Activated T-helper 1 cell treated with anti-CD3 and anti-CD28 coated beads, Interleukin-12 subunit alpha, Interleukin-12 subunit beta, Interleukin-2, Interleukin-4 antibody, amounts not matched to agents 30 ng/mL and 10 ng/mL and 1 ng/mL, durations not matched to agents 14 hours and 24 hours and 36 hours (primary cell): ENCODE measurements around the gene IRAK1BP1. TPM values are rescaled to one million over a fixed set of nuclear protein-coding genes. Genes with fewer than 3 reads are reported as not detected.

Experiments used
- DNase-seq: peaks from one replicate; pipeline ENCODE4 v3.0.0; 2021; ENCODE audit warnings: low spot score
- H3K27ac Mint-ChIP-seq: one replicate; pipeline ENCODE4 v1.8.0; 2021; ENCODE audit warnings: mild to moderate bottlenecking, mixed read lengths
- H3K27me3 Mint-ChIP-seq: one replicate; pipeline ENCODE4 v1.8.0; 2022; ENCODE audit warnings: mild to moderate bottlenecking, moderate library complexity, mixed read lengths; ENCODE audit not compliant: insufficient read depth
- H3K36me3 Mint-ChIP-seq: one replicate; pipeline ENCODE4 v1.8.0; 2021; ENCODE audit warnings: low read depth, mixed read lengths
- H3K4me1 Mint-ChIP-seq: one replicate; pipeline ENCODE4 v1.8.0; 2021; ENCODE audit warnings: low read depth, mixed read lengths
- H3K4me3 Mint-ChIP-seq: one replicate; pipeline ENCODE4 v1.8.0; 2021; ENCODE audit warnings: mild to moderate bottlenecking, moderate library complexity, mixed read lengths
- H3K9me3 Mint-ChIP-seq: one replicate; pipeline ENCODE4 v1.8.0; 2021; ENCODE audit warnings: mixed read lengths
- intact Hi-C: fragments of 100-400 bp; cut with micrococcal nuclease; formaldehyde crosslinking; loops from one replicate; pipeline ENCODE4 v1.15.1; 2024
- total RNA-seq: library from RNA; stranded (reverse); gene quantifications from 2 replicates; pipeline ENCODE4 v1.2.3, GENCODE V29; 2022

IRAK1BP1 gene
- total RNA-seq, 1 donor from 2014 or later = 3.0 TPM

DNA sequence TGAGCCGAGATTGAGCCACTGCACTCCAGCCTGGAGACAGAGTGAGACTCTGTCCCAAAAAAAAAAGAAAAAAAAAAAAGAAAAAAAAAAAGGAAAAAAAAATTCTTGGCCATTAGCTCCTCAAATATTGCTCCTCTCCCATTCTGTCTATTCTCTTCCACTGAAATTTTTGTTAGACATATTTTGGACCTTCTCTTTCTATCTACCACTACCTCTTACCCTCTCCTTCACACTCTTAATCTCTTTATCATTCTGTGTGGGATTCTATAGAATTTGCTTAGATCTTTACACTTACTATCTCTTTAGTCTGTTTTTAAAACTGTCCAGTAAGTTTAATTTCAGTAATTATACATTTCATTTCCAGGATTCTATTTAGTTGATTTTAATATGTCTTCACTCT is 85.0 kb downstream of the IRAK1BP1 start:
- H3K4me3 Mint-ChIP-seq = no peak overlapping the region
- no peaks in the 10 kb centered on the region for H3K27me3 Mint-ChIP-seq
- no peak for DNase-seq
- intact Hi-C loops = no loop called here
- H3K4me1 Mint-ChIP-seq = no peaks in the 10 kb centered on the region
- peaks cover 38% of the 10 kb centered on the region for H3K9me3 Mint-ChIP-seq
- H3K36me3 Mint-ChIP-seq = peaks cover 75% of the 10 kb centered on the region
- H3K27ac Mint-ChIP-seq = no peak overlapping the region

Other genes starting within 250 kb of the IRAK1BP1 start
- gene PHIP, start 210.7 kb downstream of the IRAK1BP1 start, total RNA-seq = 34.8 and 37.2 TPM in 2 replicates